SK-N-SH treated with all-trans-retinoic acid at 6 μM for 48 hours (cell line): ENCODE measurements around the gene ZNF14.

Experiments
- ATAC-seq: fragments of 200-7000 bp; cut with Tn5 transposase; 3 replicates; pipeline ENCODE4 v1.9.1; 2020; ENCODE audit warnings: mild to moderate bottlenecking, moderate library complexity
- BACH2 ChIP-seq: fragments of 250-450 bp; sonication (Bioruptor Pico); IDR thresholded peaks from 2 replicates; pipeline ENCODE4 v1.9.0; 2021; ENCODE audit warnings: mild to moderate bottlenecking, borderline replicate concordance
- CREB5 ChIP-seq: fragments of 250-450 bp; sonication (Bioruptor Pico); IDR thresholded peaks from 2 replicates; pipeline ENCODE4 v1.5.1; 2020; ENCODE audit warnings: low read depth, mild to moderate bottlenecking, moderate library complexity
- CSDC2 ChIP-seq: fragments of 250-450 bp; sonication (Bioruptor Pico); IDR thresholded peaks from 2 replicates; pipeline ENCODE4 v1.5.0; 2020; ENCODE audit warnings: mild to moderate bottlenecking, moderate library complexity
- ESRRG ChIP-seq: fragments of 250-450 bp; sonication (Bioruptor Pico); IDR thresholded peaks from 2 replicates; pipeline ENCODE4 v1.6.1; 2021; ENCODE audit warnings: mild to moderate bottlenecking
- ISL1 ChIP-seq: fragments of 250-450 bp; sonication (Bioruptor Pico); IDR thresholded peaks from 2 replicates; pipeline ENCODE4 v2.1.2; 2022; ENCODE audit warnings: mild to moderate bottlenecking, moderate library complexity
- OSR1 ChIP-seq: fragments of 250-450 bp; sonication (Bioruptor Pico); IDR thresholded peaks from 2 replicates; pipeline ENCODE4 v1.8.0; 2022; ENCODE audit warnings: moderate library complexity, mild to moderate bottlenecking, inconsistent platforms
- PATZ1 ChIP-seq: fragments of 250-450 bp; sonication (Bioruptor Pico); IDR thresholded peaks from 2 replicates; pipeline ENCODE4 v1.8.0; 2020; ENCODE audit warnings: mild to moderate bottlenecking, moderate library complexity, borderline replicate concordance
- PPARA ChIP-seq: fragments of 250-450 bp; sonication (Bioruptor Pico); IDR thresholded peaks from 2 replicates; pipeline ENCODE4 v1.5.0; 2020; ENCODE audit warnings: mild to moderate bottlenecking, borderline replicate concordance
- SNAI2 ChIP-seq: fragments of 250-450 bp; sonication (Bioruptor Pico); IDR thresholded peaks from 2 replicates; pipeline ENCODE4 v1.5.0; 2020; ENCODE audit warnings: mild to moderate bottlenecking, moderate library complexity
- TOX ChIP-seq: fragments of 250-450 bp; sonication (Bioruptor Pico); IDR thresholded peaks from 2 replicates; pipeline ENCODE4 v1.8.0; 2021; ENCODE audit warnings: mild to moderate bottlenecking, moderate library complexity, borderline replicate concordance
- ZC3H10 ChIP-seq: fragments of 250-450 bp; sonication (Bioruptor Pico); IDR thresholded peaks from 2 replicates; pipeline ENCODE4 v1.5.1; 2021; ENCODE audit warnings: mild to moderate bottlenecking, moderate library complexity
- ZFP3 ChIP-seq: fragments of 250-450 bp; sonication (Bioruptor Pico); IDR thresholded peaks from 2 replicates; pipeline ENCODE4 v1.5.0; 2020; ENCODE audit warnings: mild to moderate bottlenecking, moderate library complexity
- ZFP30 ChIP-seq: fragments of 450-650 bp; formaldehyde crosslinking; IDR thresholded peaks from 2 replicates; pipeline ENCODE4 v1.5.0; 2022; ENCODE audit warnings: mild to moderate bottlenecking, moderate library complexity
- ZNF565 ChIP-seq: fragments of 450-650 bp; formaldehyde crosslinking; conservative IDR thresholded peaks from 2 replicates; pipeline ENCODE4 v1.5.0; 2020; ENCODE audit warnings: low read depth, mild to moderate bottlenecking, moderate library complexity
- ZNF70 ChIP-seq: fragments of 450-650 bp; formaldehyde crosslinking; IDR thresholded peaks from 2 replicates; pipeline ENCODE4 v1.5.0; 2020; ENCODE audit warnings: mild to moderate bottlenecking, moderate library complexity
- ZNF8 ChIP-seq: fragments of 450-650 bp; formaldehyde crosslinking; IDR thresholded peaks from 2 replicates; pipeline ENCODE4 v1.5.0; 2020; ENCODE audit warnings: mild to moderate bottlenecking, moderate library complexity

Gene ZNF14

GRCh38 chr19:19751846-19752245 is 18.9 kb upstream of the ZNF14 start:
- ATAC-seq = no peak
- TF ChIP-seq ZNF565 (CRISPR knock-in tag) = no peak
- no peak for TF ChIP-seq CREB5 (CRISPR knock-in tag)

GRCh38 chr19:19750842-19751790 is 18.2 kb upstream of the ZNF14 start:
- TF ChIP-seq CREB5 (CRISPR knock-in tag) = no peak
- no peak for TF ChIP-seq ZNF565 (CRISPR knock-in tag)
- TF ChIP-seq ZNF70 (CRISPR knock-in tag) = no peak
- TF ChIP-seq ZFP30 (CRISPR knock-in tag) = no peak
- TF ChIP-seq PPARA (CRISPR knock-in tag) = no peak
- no peak for TF ChIP-seq OSR1 (CRISPR knock-in tag)
- no peak for TF ChIP-seq ESRRG
- no peak for TF ChIP-seq ZNF8 (CRISPR knock-in tag)
- no peak for TF ChIP-seq CSDC2
- ATAC-seq = no peak

- no peak for ATAC-seq
- no peak for TF ChIP-seq ISL1
- no peak for TF ChIP-seq ZNF70 (CRISPR knock-in tag)
- no peak for TF ChIP-seq BACH2
- TF ChIP-seq PATZ1 = no peak
- no peak for TF ChIP-seq ZNF8 (CRISPR knock-in tag)
- no peak for TF ChIP-seq SNAI2 (CRISPR knock-in tag)
- no peak for TF ChIP-seq TOX (CRISPR knock-in tag)
- TF ChIP-seq OSR1 (CRISPR knock-in tag) = no peak
- no peak for TF ChIP-seq ZFP3 (CRISPR knock-in tag)
- TF ChIP-seq CREB5 (CRISPR knock-in tag) = no peak
- no peak for TF ChIP-seq ZC3H10 (CRISPR knock-in tag)
Measured at GRCh38 chr19:19749908-19750841, 17.3 kb upstream of the ZNF14 start.

- ATAC-seq = no peak
- TF ChIP-seq CREB5 (CRISPR knock-in tag) = no peak
Measured at GRCh38 chr19:19749117-19749907, 16.4 kb upstream of the ZNF14 start.
